WI38 (cell line): Measurements from ENCODE around the gene BBS9.

Source experiments
- H3K4me3 ChIP-seq: 2 replicates; pipeline ENCODE4 v1.5.1; 2011; ENCODE audit warnings: low read depth, mild to moderate bottlenecking, control low read depth, low read length
- TF ChIP-seq, protein P1 (sequence below): IDR thresholded peaks from 2 replicates; pipeline ENCODE4 v1.5.1; 2012; ENCODE audit warnings: low read depth, mild to moderate bottlenecking, control low read depth, low read length

BBS9 gene

DNA sequence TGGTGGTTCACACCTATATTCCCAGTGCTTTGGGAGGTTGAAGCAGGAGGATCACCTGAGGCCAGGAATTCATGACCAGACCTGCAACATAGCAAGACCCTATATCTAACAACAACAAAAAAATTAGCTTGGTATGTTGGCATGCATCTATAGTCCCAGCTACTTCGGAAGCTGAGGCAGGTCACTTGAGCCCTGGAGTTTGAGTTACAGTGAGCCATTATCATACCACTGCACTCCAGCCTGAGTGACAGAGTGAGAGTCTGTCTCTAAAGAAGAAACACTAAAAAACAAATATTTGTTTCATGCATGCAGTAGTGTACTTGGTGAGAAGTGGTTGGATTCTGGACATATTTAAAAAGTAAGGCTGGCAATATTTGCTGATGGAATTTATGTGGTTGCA is 198.1 kb downstream of the BBS9 start:
- TF ChIP-seq, protein P1, sequence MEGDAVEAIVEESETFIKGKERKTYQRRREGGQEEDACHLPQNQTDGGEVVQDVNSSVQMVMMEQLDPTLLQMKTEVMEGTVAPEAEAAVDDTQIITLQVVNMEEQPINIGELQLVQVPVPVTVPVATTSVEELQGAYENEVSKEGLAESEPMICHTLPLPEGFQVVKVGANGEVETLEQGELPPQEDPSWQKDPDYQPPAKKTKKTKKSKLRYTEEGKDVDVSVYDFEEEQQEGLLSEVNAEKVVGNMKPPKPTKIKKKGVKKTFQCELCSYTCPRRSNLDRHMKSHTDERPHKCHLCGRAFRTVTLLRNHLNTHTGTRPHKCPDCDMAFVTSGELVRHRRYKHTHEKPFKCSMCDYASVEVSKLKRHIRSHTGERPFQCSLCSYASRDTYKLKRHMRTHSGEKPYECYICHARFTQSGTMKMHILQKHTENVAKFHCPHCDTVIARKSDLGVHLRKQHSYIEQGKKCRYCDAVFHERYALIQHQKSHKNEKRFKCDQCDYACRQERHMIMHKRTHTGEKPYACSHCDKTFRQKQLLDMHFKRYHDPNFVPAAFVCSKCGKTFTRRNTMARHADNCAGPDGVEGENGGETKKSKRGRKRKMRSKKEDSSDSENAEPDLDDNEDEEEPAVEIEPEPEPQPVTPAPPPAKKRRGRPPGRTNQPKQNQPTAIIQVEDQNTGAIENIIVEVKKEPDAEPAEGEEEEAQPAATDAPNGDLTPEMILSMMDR: no peak
- H3K4me3 ChIP-seq: no peak overlapping the region

GRCh38 chr7:33334349-33334748 is 205.0 kb downstream of the BBS9 start:
- TF ChIP-seq, protein P1: 0 out of 2 replicates have a peak, but pooled peaks have one; percentile 6
- no peak overlapping the region for H3K4me3 ChIP-seq

DNA sequence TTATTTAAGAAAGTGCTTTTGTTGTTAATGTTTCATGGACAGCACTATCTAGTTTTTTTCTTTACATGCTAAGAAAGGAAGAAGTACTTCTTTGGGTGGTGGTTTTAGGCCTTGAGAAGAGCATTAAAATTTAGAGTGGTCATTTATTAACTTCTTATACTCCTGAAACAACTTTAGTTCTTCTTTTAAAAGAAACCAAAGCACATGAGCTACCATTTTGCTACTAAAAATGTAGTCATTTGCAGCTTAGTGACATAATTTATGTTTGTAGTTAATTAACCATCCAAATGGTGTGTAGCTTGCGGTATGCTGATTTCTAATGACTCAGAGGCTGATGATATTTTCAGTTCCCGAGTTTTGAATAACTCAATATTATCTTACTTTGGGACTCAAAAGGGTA is 207.5 kb downstream of the BBS9 start:
- TF ChIP-seq, protein P1: no peak
- H3K4me3 ChIP-seq: no peak overlapping the region

- no peak overlapping the region for H3K4me3 ChIP-seq
- TF ChIP-seq, protein P1: no peak
Observed at GRCh38 chr7:33339074-33339790, 209.9 kb downstream of the BBS9 start.

DNA sequence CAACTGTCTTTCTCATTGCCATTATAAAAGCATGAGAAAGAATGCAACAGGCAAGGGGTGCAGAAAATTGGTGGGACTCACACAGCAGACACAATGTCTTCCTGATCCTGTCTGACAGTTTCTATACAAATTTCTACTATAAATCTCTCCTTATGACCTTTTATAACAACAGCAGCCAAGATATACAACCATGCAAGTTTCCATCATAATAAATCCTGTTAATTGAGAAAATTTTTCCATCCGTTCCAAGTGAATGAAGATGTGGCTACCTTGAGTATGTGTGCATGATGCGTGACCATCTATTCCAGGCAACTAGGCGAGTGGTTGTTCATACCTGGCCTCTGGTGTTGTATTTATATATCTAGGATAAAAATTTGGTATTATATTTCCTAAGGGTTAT is 216.7 kb downstream of the BBS9 start:
- TF ChIP-seq, protein P1: no peak

GRCh38 chr7:33350577-33350976 is 221.2 kb downstream of the BBS9 start:
- TF ChIP-seq, protein P1: no peak
- H3K4me3 ChIP-seq: no peak overlapping the region

More for the DNA sequence above, 216.7 kb downstream of the BBS9 start:
- H3K4me3 ChIP-seq: no peak overlapping the region

GRCh38 chr7:33351709-33352108 is 222.3 kb downstream of the BBS9 start:
- TF ChIP-seq, protein P1: no peak
- H3K4me3 ChIP-seq: no peak overlapping the region
